OCI-LY7 (cell line): ENCODE data around the gene RAD9A. TPM values are rescaled to one million over a fixed set of nuclear protein-coding genes. Genes with fewer than 3 reads are reported as not detected.

ENCODE experiments used
- BruUV-seq: library from RNA; stranded (reverse); fragments of 400-500 nt; replicated peaks from 2 replicates; lab custom pipeline; 2021; lab: Mats Ljungman, UMichigan
- CTCF ChIA-PET: fragments of 300-600 bp; sonication (Branson Sonifier 250); formaldehyde crosslinking; loops from one replicate; lab custom pipeline; 2022; ENCODE audit warnings: antibody characterized with exemption; ENCODE audit not compliant: unreplicated experiment; lab: Charles Lee
- POLR2A ChIA-PET: fragments of 300-600 bp; sonication (Branson Sonifier 250); formaldehyde crosslinking; loops from one replicate; lab custom pipeline; 2022; ENCODE audit warnings: antibody characterized with exemption; lab: Charles Lee
- DNase-seq: peaks from one replicate; pipeline ENCODE4 v3.0.0-alpha.2; 2015; ENCODE audit warnings: low spot score
- H2AFZ ChIP-seq: fragments of 200-600 bp; sonication (generic), shearing (Covaris generic); 2 replicates; pipeline ENCODE4 v1.6.1; 2014; ENCODE audit warnings: mild to moderate bottlenecking, antibody characterized with exemption, low read length, moderate library complexity
- H3K27ac ChIP-seq: fragments of 200-600 bp; sonication (generic); 2 replicates; pipeline ENCODE4 v1.5.1; 2014; ENCODE audit warnings: mixed run types, low read depth, mild to moderate bottlenecking, moderate library complexity, low read length, inconsistent platforms; ENCODE audit not compliant: poor library complexity, severe bottlenecking
- H3K36me3 ChIP-seq: fragments of 200-600 bp; sonication (generic); 2 replicates; pipeline ENCODE4 v1.6.1; 2014; ENCODE audit warnings: mild to moderate bottlenecking, antibody characterized with exemption, low read length, moderate library complexity, mixed read lengths; ENCODE audit not compliant: insufficient read depth
- H3K4me1 ChIP-seq: fragments of 200-600 bp; sonication (generic); 2 replicates; pipeline ENCODE4 v1.5.1; 2014; ENCODE audit warnings: mild to moderate bottlenecking, low read length; ENCODE audit not compliant: insufficient read depth, poor library complexity, severe bottlenecking
- H3K4me2 ChIP-seq: fragments of 200-600 bp; sonication (generic); 2 replicates; pipeline ENCODE4 v1.6.1; 2014; ENCODE audit warnings: mild to moderate bottlenecking, low read length
- H3K4me3 ChIP-seq: fragments of 200-600 bp; sonication (generic); 2 replicates; pipeline ENCODE4 v1.5.1; 2014; ENCODE audit warnings: mild to moderate bottlenecking, low read depth, low read length; ENCODE audit not compliant: poor library complexity, severe bottlenecking
- H3K79me2 ChIP-seq: fragments of 200-600 bp; sonication (generic); 2 replicates; pipeline ENCODE4 v1.6.1; 2016; ENCODE audit warnings: low read depth, mild to moderate bottlenecking, low read length, moderate library complexity, mixed read lengths; ENCODE audit not compliant: insufficient read depth
- H3K9me2 ChIP-seq: fragments of 200-600 bp; sonication (generic); 2 replicates; pipeline ENCODE4 v1.6.1; 2016; ENCODE audit warnings: mild to moderate bottlenecking, low read length, mixed read lengths; ENCODE audit not compliant: insufficient read depth
- H3K9me3 ChIP-seq: fragments of 200-600 bp; sonication (generic); 2 replicates; pipeline ENCODE4 v1.6.1; 2014; ENCODE audit warnings: mild to moderate bottlenecking, mixed run types, low read length, mixed read lengths
- H4K20me1 ChIP-seq: fragments of 200-600 bp; sonication (generic); 2 replicates; pipeline ENCODE4 v1.6.1; 2014; ENCODE audit warnings: mild to moderate bottlenecking, antibody characterized with exemption, low read length, moderate library complexity, mixed read lengths; ENCODE audit not compliant: insufficient read depth
- EZH2phosphoT487 ChIP-seq: fragments of 200-600 bp; sonication (generic); IDR thresholded peaks from 2 replicates; pipeline ENCODE4 v1.6.1; 2018; ENCODE audit warnings: low read depth, borderline replicate concordance, mild to moderate bottlenecking, mixed run types, antibody characterized with exemption, low read length, moderate library complexity, mixed read lengths
- intact Hi-C: fragments of 100-400 bp; cut with micrococcal nuclease; formaldehyde crosslinking; loops from one replicate; pipeline ENCODE4 v1.10.0; 2022; ENCODE audit not compliant: unreplicated experiment
- total RNA-seq, 2 experiments: library from RNA; depleted of rRNA in 1 of 2; stranded (reverse); fragments of >200 nt in 1 of 2; shearing (Covaris generic) in 1 of 2; gene quantifications; 2 replicates each; pipeline ENCODE4 v1.2.3, GENCODE V29; 2014 to 2022
- TF ChIP-seq, protein P1 (sequence below): fragments of 200-600 bp; sonication (generic); conservative IDR thresholded peaks from 2 replicates; pipeline ENCODE4 v1.5.1; 2014; ENCODE audit warnings: mild to moderate bottlenecking, antibody characterized with exemption, low read length, moderate library complexity, mixed read lengths

The RAD9A gene
- total RNA-seq, 2 experiments from 2014 or later, result 51.0 to 62.2 TPM

DNA sequence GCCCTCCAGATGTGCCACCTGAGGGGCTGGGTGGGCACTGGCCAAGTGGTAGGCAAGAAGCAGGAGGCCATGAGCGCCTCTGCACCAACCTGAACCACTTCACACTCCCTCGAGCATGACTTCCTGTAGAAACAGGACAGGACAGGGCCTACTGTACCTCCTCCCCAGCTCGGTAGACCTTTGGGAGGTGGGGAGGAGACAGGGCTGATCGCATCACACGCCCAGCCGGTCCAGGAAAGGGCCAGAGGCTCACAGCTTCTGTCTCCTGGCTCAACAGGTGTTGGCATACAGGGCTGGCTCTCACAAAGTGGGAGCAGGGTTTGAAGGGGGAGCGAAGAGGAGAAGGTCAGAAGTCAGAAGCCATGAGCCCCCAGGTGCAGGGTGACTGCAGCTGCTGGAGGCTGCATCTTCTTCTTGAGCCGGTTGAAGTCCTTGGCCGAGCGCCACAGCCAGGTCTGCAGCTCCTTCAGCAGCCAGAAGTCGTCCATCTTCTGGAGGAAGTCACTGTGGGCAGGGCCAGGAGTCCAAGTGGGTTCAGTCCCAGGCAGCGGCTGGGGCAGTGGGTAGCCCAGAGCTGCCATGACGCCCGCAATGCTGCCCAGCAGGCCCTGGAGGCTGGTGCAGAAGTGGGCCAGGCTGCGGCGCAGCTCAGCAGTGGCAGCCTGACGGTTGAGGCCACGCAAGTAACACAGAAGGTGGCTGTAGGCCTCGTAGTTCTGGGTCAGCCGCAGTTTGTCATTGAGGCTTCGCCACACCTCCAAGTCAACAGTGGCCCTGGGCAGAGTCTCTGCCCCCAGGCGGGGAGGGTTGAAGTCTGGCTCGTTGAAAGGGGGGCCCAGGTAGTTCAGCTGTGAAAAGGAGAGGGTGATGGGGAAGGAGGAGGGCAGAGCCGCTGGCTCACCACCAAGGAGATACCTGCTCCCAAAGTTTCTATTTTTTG is 26.7 kb upstream of the RAD9A start:
- BruUV-seq, result no TSS peak
- Histone ChIP-seq H3K9me3 (no peaks in the 10 kb centered on the region), H3K36me3 (no peaks in the 10 kb centered on the region), H3K9me2 (no peaks in the 10 kb centered on the region), H4K20me1 (no peaks in the 10 kb centered on the region), H3K4me2 (peak overlapping the region; percentile 44), H3K4me3 (no peak overlapping the region), H3K79me2 (no peaks in the 10 kb centered on the region), H2AFZ (peak overlapping the region; percentile 32; the same call in 1 of the 2 replicates), H3K27ac (peak overlapping the region; percentile 50), H3K4me1 (peaks cover 18% of the 10 kb centered on the region)
- intact Hi-C loops, result no loop called here
- ChIA-PET POLR2A (interaction anchor here (0.5 to 0.9 kb wide), 3 partner anchors 9 to 49 kb away, joined by 4 read pairs; partner anchors contain the start of gene POLD4), CTCF (interaction anchor here (2.3 kb wide), 1 partner anchor 14 kb away, joined by 8 read pairs; no protein-coding TSS in a partner anchor)
- DNase-seq, result peak; percentile 82
- TF ChIP-seq EZH2phosphoT487, result no peak
- TF ChIP-seq, protein P1, sequence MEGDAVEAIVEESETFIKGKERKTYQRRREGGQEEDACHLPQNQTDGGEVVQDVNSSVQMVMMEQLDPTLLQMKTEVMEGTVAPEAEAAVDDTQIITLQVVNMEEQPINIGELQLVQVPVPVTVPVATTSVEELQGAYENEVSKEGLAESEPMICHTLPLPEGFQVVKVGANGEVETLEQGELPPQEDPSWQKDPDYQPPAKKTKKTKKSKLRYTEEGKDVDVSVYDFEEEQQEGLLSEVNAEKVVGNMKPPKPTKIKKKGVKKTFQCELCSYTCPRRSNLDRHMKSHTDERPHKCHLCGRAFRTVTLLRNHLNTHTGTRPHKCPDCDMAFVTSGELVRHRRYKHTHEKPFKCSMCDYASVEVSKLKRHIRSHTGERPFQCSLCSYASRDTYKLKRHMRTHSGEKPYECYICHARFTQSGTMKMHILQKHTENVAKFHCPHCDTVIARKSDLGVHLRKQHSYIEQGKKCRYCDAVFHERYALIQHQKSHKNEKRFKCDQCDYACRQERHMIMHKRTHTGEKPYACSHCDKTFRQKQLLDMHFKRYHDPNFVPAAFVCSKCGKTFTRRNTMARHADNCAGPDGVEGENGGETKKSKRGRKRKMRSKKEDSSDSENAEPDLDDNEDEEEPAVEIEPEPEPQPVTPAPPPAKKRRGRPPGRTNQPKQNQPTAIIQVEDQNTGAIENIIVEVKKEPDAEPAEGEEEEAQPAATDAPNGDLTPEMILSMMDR, result no peak

DNA sequence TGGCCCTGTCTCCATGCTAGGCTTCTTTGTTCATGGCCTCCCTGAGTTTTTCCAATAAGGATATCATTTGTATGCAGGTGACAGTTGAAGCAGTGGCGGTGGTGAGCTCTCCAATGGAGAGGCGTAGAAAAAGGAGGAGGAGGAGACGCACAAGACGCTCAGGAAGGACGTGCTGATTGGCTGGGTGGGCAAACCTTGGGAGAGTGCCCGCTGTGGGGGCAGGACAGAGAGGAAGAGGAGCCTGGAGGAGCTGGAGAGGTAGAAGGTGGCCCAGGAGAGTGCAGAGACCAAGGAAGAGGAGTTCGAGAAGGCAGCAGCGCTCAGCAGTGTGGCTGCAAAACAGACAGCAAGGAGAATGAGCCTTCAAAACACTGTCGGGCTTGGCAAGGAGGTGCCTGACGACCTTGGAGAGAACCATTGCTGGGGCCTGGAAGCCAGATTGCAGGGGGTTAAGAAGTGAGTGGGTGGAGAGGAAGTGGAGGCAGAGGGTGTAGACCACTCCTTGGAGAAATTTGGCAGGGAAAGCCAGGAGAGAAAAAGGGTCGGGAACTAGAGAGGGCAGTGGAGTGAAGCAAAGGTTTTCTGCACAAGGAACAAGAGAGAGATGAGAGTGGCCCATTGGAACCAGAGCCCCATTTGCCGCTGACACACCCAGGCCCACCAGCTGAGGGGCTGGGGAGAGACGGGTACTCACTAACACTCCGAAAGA is 25.9 kb upstream of the RAD9A start:
- H3K4me1 ChIP-seq, result peaks cover 18% of the 10 kb centered on the region
- CTCF ChIA-PET, result interaction anchor here (2.3 kb wide), 1 partner anchor 14 kb away, joined by 8 read pairs; no protein-coding TSS in a partner anchor
- POLR2A ChIA-PET, result interaction anchor here (0.5 kb wide), 1 partner anchor 48 kb away, joined by 4 read pairs; no protein-coding TSS in a partner anchor
- no peak overlapping the region for H3K27ac ChIP-seq
- no peak for DNase-seq
- no peaks in the 10 kb centered on the region for H3K79me2 ChIP-seq
- H3K4me3 ChIP-seq, result no peak overlapping the region
- BruUV-seq, result no TSS peak
- H3K9me2 ChIP-seq, result no peaks in the 10 kb centered on the region
- H3K9me3 ChIP-seq, result no peaks in the 10 kb centered on the region
- intact Hi-C loops, result no loop called here
- H3K4me2 ChIP-seq, result no peak overlapping the region
- TF ChIP-seq EZH2phosphoT487, result no peak
- TF ChIP-seq, protein P1, result no peak
- H2AFZ ChIP-seq, result no peak overlapping the region
- no peaks in the 10 kb centered on the region for H3K36me3 ChIP-seq
- H4K20me1 ChIP-seq, result no peaks in the 10 kb centered on the region
